SK-N-SH treated with all-trans-retinoic acid at 6 μM for 48 hours (cell line): Measurements from ENCODE around the gene TMEM237.

Source experiments
- ATAC-seq: fragments of 200-7000 bp; cut with Tn5 transposase; 3 replicates; pipeline ENCODE4 v1.9.1; 2020; ENCODE audit warnings: mild to moderate bottlenecking, moderate library complexity
- ARNTL ChIP-seq: fragments of 450-650 bp; formaldehyde crosslinking; IDR thresholded peaks from 2 replicates; pipeline ENCODE4 v1.5.0; 2020; ENCODE audit warnings: low read depth, mild to moderate bottlenecking, moderate library complexity, borderline replicate concordance
- BACH2 ChIP-seq: fragments of 250-450 bp; sonication (Bioruptor Pico); IDR thresholded peaks from 2 replicates; pipeline ENCODE4 v1.9.0; 2021; ENCODE audit warnings: mild to moderate bottlenecking, borderline replicate concordance
- ESRRG ChIP-seq: fragments of 250-450 bp; sonication (Bioruptor Pico); IDR thresholded peaks from 2 replicates; pipeline ENCODE4 v1.6.1; 2021; ENCODE audit warnings: mild to moderate bottlenecking
- ISL1 ChIP-seq: fragments of 250-450 bp; sonication (Bioruptor Pico); IDR thresholded peaks from 2 replicates; pipeline ENCODE4 v2.1.2; 2022; ENCODE audit warnings: mild to moderate bottlenecking, moderate library complexity
- OSR1 ChIP-seq: fragments of 250-450 bp; sonication (Bioruptor Pico); IDR thresholded peaks from 2 replicates; pipeline ENCODE4 v1.8.0; 2022; ENCODE audit warnings: moderate library complexity, mild to moderate bottlenecking, inconsistent platforms
- RARB ChIP-seq: fragments of 250-450 bp; sonication (Bioruptor Pico); IDR thresholded peaks from 2 replicates; pipeline ENCODE4 v1.8.0; 2021; ENCODE audit warnings: mild to moderate bottlenecking, moderate library complexity
- SNAI2 ChIP-seq: fragments of 250-450 bp; sonication (Bioruptor Pico); IDR thresholded peaks from 2 replicates; pipeline ENCODE4 v1.5.0; 2020; ENCODE audit warnings: mild to moderate bottlenecking, moderate library complexity
- TCF4 ChIP-seq: fragments of 250-450 bp; sonication (Bioruptor Pico); IDR thresholded peaks from 2 replicates; pipeline ENCODE4 v1.8.0; 2021; ENCODE audit warnings: mild to moderate bottlenecking, moderate library complexity, borderline replicate concordance
- TOX ChIP-seq: fragments of 250-450 bp; sonication (Bioruptor Pico); IDR thresholded peaks from 2 replicates; pipeline ENCODE4 v1.8.0; 2021; ENCODE audit warnings: mild to moderate bottlenecking, moderate library complexity, borderline replicate concordance
- ZFP3 ChIP-seq: fragments of 250-450 bp; sonication (Bioruptor Pico); IDR thresholded peaks from 2 replicates; pipeline ENCODE4 v1.5.0; 2020; ENCODE audit warnings: mild to moderate bottlenecking, moderate library complexity
- ZNF565 ChIP-seq: fragments of 450-650 bp; formaldehyde crosslinking; conservative IDR thresholded peaks from 2 replicates; pipeline ENCODE4 v1.5.0; 2020; ENCODE audit warnings: low read depth, mild to moderate bottlenecking, moderate library complexity
- ZNF70 ChIP-seq: fragments of 450-650 bp; formaldehyde crosslinking; IDR thresholded peaks from 2 replicates; pipeline ENCODE4 v1.5.0; 2020; ENCODE audit warnings: mild to moderate bottlenecking, moderate library complexity
- ZNF8 ChIP-seq: fragments of 450-650 bp; formaldehyde crosslinking; IDR thresholded peaks from 2 replicates; pipeline ENCODE4 v1.5.0; 2020; ENCODE audit warnings: mild to moderate bottlenecking, moderate library complexity
- TF ChIP-seq, protein P1 (sequence below): fragments of 250-450 bp; sonication (Bioruptor Pico); IDR thresholded peaks from 2 replicates; pipeline ENCODE4 v1.5.0; 2020; ENCODE audit warnings: mild to moderate bottlenecking, moderate library complexity
- TF ChIP-seq, protein P2 (sequence below): fragments of 250-450 bp; sonication (Bioruptor Pico); IDR thresholded peaks from 2 replicates; pipeline ENCODE4 v1.5.1; 2020; ENCODE audit warnings: low read depth, mild to moderate bottlenecking, moderate library complexity
- TF ChIP-seq, protein P3 (sequence below): fragments of 250-450 bp; sonication (Bioruptor Pico); IDR thresholded peaks from 2 replicates; pipeline ENCODE4 v1.5.1; 2021; ENCODE audit warnings: mild to moderate bottlenecking, moderate library complexity
- TF ChIP-seq, protein P4 (sequence below): fragments of 250-450 bp; sonication (Bioruptor Pico); IDR thresholded peaks from 2 replicates; pipeline ENCODE4 v1.8.0; 2021; ENCODE audit warnings: low read depth, mild to moderate bottlenecking, moderate library complexity, borderline replicate concordance
- TF ChIP-seq, protein P5 (sequence below): fragments of 250-450 bp; sonication (Bioruptor Pico); IDR thresholded peaks from 2 replicates; pipeline ENCODE4 v1.8.0; 2020; ENCODE audit warnings: mild to moderate bottlenecking, moderate library complexity, borderline replicate concordance

The TMEM237 gene

DNA sequence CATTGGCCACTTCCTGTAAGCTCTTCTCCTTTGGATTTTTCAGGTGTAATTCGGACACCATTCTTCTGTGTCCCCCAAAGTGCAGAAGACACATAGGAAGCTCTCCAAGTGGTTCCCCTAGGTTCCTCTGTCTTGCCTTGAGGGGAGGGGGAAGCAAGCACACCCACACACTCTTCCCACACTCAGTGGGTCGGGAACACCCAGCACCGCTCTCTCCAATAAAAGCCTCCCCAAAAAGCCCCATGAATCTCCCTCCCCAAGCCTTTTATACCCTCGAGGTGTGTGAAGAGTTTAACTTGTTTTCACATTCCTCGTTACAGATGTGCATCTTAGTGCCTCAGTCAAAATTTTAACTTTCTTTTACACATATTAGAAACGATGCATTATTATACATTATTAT lies 9.9 kb upstream of the TMEM237 start (continued):
- TF ChIP-seq SNAI2 (no peak), ARNTL (CRISPR knock-in tag) (no peak), ZNF565 (CRISPR knock-in tag) (no peak)
- TF ChIP-seq, all 23 proteins: peak for 0

DNA sequence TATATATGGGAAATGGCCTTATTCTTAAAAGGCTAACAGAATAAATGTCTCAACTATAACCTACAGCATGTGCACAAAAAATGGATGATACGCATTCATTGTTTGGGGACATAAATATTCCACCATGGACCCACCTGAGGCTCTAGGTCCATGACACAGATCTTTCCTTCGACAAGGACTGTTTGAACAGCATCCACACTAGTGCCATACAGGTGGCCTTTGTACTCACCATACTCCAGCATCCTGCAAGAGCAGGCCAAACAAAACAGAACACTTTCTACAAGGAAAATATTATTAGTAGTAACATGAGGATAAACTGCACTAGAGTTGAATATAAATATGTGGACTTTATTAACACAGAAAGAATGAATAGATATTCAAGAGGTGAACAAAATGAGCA lies 6.1 kb upstream of the TMEM237 start:
- TF ChIP-seq, protein P1, sequence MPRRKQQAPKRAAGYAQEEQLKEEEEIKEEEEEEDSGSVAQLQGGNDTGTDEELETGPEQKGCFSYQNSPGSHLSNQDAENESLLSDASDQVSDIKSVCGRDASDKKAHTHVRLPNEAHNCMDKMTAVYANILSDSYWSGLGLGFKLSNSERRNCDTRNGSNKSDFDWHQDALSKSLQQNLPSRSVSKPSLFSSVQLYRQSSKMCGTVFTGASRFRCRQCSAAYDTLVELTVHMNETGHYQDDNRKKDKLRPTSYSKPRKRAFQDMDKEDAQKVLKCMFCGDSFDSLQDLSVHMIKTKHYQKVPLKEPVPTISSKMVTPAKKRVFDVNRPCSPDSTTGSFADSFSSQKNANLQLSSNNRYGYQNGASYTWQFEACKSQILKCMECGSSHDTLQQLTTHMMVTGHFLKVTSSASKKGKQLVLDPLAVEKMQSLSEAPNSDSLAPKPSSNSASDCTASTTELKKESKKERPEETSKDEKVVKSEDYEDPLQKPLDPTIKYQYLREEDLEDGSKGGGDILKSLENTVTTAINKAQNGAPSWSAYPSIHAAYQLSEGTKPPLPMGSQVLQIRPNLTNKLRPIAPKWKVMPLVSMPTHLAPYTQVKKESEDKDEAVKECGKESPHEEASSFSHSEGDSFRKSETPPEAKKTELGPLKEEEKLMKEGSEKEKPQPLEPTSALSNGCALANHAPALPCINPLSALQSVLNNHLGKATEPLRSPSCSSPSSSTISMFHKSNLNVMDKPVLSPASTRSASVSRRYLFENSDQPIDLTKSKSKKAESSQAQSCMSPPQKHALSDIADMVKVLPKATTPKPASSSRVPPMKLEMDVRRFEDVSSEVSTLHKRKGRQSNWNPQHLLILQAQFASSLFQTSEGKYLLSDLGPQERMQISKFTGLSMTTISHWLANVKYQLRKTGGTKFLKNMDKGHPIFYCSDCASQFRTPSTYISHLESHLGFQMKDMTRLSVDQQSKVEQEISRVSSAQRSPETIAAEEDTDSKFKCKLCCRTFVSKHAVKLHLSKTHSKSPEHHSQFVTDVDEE (CRISPR knock-in tag): no peak
- TF ChIP-seq TCF4 (no peak), ISL1 (no peak), ESRRG (CRISPR knock-in tag) (no peak), TOX (CRISPR knock-in tag) (no peak), ZFP3 (CRISPR knock-in tag) (no peak), ZNF70 (CRISPR knock-in tag) (no peak), BACH2 (CRISPR knock-in tag) (no peak), RARB (CRISPR knock-in tag) (no peak), ZNF8 (CRISPR knock-in tag) (no peak), SNAI2 (no peak)
- TF ChIP-seq, protein P2, sequence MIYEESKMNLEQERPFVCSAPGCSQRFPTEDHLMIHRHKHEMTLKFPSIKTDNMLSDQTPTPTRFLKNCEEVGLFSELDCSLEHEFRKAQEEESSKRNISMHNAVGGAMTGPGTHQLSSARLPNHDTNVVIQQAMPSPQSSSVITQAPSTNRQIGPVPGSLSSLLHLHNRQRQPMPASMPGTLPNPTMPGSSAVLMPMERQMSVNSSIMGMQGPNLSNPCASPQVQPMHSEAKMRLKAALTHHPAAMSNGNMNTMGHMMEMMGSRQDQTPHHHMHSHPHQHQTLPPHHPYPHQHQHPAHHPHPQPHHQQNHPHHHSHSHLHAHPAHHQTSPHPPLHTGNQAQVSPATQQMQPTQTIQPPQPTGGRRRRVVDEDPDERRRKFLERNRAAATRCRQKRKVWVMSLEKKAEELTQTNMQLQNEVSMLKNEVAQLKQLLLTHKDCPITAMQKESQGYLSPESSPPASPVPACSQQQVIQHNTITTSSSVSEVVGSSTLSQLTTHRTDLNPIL (CRISPR knock-in tag): no peak
- TF ChIP-seq, protein P3, sequence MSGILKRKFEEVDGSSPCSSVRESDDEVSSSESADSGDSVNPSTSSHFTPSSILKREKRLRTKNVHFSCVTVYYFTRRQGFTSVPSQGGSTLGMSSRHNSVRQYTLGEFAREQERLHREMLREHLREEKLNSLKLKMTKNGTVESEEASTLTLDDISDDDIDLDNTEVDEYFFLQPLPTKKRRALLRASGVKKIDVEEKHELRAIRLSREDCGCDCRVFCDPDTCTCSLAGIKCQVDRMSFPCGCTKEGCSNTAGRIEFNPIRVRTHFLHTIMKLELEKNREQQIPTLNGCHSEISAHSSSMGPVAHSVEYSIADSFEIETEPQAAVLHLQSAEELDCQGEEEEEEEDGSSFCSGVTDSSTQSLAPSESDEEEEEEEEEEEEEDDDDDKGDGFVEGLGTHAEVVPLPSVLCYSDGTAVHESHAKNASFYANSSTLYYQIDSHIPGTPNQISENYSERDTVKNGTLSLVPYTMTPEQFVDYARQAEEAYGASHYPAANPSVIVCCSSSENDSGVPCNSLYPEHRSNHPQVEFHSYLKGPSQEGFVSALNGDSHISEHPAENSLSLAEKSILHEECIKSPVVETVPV (CRISPR knock-in tag): no peak
- TF ChIP-seq, protein P4, sequence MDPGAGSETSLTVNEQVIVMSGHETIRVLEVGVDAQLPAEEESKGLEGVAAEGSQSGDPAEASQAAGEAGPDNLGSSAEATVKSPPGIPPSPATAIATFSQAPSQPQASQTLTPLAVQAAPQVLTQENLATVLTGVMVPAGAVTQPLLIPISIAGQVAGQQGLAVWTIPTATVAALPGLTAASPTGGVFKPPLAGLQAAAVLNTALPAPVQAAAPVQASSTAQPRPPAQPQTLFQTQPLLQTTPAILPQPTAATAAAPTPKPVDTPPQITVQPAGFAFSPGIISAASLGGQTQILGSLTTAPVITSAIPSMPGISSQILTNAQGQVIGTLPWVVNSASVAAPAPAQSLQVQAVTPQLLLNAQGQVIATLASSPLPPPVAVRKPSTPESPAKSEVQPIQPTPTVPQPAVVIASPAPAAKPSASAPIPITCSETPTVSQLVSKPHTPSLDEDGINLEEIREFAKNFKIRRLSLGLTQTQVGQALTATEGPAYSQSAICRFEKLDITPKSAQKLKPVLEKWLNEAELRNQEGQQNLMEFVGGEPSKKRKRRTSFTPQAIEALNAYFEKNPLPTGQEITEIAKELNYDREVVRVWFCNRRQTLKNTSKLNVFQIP (CRISPR knock-in tag): no peak
- TF ChIP-seq, protein P5, sequence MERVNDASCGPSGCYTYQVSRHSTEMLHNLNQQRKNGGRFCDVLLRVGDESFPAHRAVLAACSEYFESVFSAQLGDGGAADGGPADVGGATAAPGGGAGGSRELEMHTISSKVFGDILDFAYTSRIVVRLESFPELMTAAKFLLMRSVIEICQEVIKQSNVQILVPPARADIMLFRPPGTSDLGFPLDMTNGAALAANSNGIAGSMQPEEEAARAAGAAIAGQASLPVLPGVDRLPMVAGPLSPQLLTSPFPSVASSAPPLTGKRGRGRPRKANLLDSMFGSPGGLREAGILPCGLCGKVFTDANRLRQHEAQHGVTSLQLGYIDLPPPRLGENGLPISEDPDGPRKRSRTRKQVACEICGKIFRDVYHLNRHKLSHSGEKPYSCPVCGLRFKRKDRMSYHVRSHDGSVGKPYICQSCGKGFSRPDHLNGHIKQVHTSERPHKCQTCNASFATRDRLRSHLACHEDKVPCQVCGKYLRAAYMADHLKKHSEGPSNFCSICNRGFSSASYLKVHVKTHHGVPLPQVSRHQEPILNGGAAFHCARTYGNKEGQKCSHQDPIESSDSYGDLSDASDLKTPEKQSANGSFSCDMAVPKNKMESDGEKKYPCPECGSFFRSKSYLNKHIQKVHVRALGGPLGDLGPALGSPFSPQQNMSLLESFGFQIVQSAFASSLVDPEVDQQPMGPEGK (CRISPR knock-in tag): no peak

DNA sequence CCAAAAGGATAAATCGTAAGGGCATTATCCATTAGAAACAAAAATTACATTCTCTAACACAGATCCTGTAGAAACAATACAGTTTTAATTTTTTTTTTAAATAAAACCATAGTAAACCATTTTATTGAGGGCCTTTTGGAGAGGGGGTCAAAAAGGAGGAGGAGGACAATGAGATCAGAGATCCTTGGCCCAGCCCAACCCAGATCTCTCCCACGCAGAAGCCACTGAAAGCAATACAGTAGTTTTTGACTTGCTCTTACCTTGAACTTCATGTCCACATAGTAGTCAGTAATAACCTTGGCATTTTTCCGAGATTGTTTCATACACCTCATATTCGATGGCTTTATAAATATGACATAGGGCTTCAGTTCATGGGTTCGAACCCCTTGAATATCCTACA lies 4.1 kb upstream of the TMEM237 start:
- ATAC-seq: no peak
- TF ChIP-seq OSR1 (CRISPR knock-in tag) (no peak), RARB (CRISPR knock-in tag) (no peak), ARNTL (CRISPR knock-in tag) (no peak), SNAI2 (no peak), BACH2 (CRISPR knock-in tag) (no peak), TOX (CRISPR knock-in tag) (no peak)
- TF ChIP-seq, protein P2 (CRISPR knock-in tag): no peak

More for the DNA sequence above, 6.1 kb upstream of the TMEM237 start:
- no peak for ATAC-seq
